NCI-H2081 (cell line): Measurements from ENCODE around the gene GABRA5.
"Not testable (repeated sequence)": the region's sequence is repeated elsewhere in the genome, so short reads cannot be mapped to it uniquely, and the experiment has no call there.

Experiments used
- DNase-seq, 2 experiments: peaks; one replicate each; lab custom pipeline; 2025; lab: John Stamatoyannopoulos, UW

GABRA5 gene

GRCh38 chr15:26866298-26867199 is at the start of gene GABRA5:
Gene GABRA5, plus strand, starts transcription at chr15:26867062. Its CDS starts 2,187 bp downstream, at chr15:26869249.
- DNase-seq = peak; percentile 66 to 78

GRCh38 chr15:26831191-26831590 is 35.7 kb upstream of the GABRA5 start:
- not testable (repeated sequence) for DNase-seq

- no peak for DNase-seq
Observed at GRCh38 chr15:26831951-26832350, 34.9 kb upstream of the GABRA5 start.

GRCh38 chr15:26838742-26839460 is 28.0 kb upstream of the GABRA5 start:
- DNase-seq = no peak

GRCh38 chr15:26841514-26841913 is 25.3 kb upstream of the GABRA5 start:
- no peak for DNase-seq

- DNase-seq = no peak
Observed at GRCh38 chr15:26841941-26842340, 24.9 kb upstream of the GABRA5 start.

GRCh38 chr15:26842391-26842790 is 24.5 kb upstream of the GABRA5 start:
- no peak for DNase-seq

- DNase-seq = no peak
Observed at GRCh38 chr15:26844901-26845300, 22.0 kb upstream of the GABRA5 start.

- no peak for DNase-seq
Observed at GRCh38 chr15:26848498-26848897, 18.4 kb upstream of the GABRA5 start.

GRCh38 chr15:26850161-26850560 is 16.7 kb upstream of the GABRA5 start:
- DNase-seq = no peak

GRCh38 chr15:26852980-26853379 is 13.9 kb upstream of the GABRA5 start:
- no peak for DNase-seq

- DNase-seq = no peak
Observed at GRCh38 chr15:26854435-26854834, 12.4 kb upstream of the GABRA5 start.

- DNase-seq = peak; percentile 78
Observed at GRCh38 chr15:26864664-26865191, 2.1 kb upstream of the GABRA5 start.

GRCh38 chr15:26867200-26868007 is 542 bp downstream of the GABRA5 start:
- DNase-seq = peak; percentile 11 to 58

GRCh38 chr15:26868029-26868685 is 1.3 kb downstream of the GABRA5 start:
- DNase-seq = no peak

GRCh38 chr15:26869628-26870027 is 2.8 kb downstream of the GABRA5 start:
- DNase-seq = no peak

- DNase-seq = no peak
Observed at GRCh38 chr15:26870346-26870745, 3.5 kb downstream of the GABRA5 start.

GRCh38 chr15:26872206-26872605 is 5.3 kb downstream of the GABRA5 start:
- no peak for DNase-seq

- DNase-seq = no peak
Observed at GRCh38 chr15:26873846-26874245, 7.0 kb downstream of the GABRA5 start.

GRCh38 chr15:26874774-26875475 is 8.1 kb downstream of the GABRA5 start:
- DNase-seq = no peak

GRCh38 chr15:26875476-26875850 is 8.6 kb downstream of the GABRA5 start:
- DNase-seq = no peak
